HG03565 (cell line): ENCODE measurements around the gene GZMM.

Experiments
- ATAC-seq: cut with Tn5 transposase; IDR thresholded peaks from one replicate; pipeline ENCODE4 v1.9.1; 2021; ENCODE audit warnings: mild to moderate bottlenecking, moderate library complexity; ENCODE audit not compliant: unreplicated experiment

The GZMM gene

DNA sequence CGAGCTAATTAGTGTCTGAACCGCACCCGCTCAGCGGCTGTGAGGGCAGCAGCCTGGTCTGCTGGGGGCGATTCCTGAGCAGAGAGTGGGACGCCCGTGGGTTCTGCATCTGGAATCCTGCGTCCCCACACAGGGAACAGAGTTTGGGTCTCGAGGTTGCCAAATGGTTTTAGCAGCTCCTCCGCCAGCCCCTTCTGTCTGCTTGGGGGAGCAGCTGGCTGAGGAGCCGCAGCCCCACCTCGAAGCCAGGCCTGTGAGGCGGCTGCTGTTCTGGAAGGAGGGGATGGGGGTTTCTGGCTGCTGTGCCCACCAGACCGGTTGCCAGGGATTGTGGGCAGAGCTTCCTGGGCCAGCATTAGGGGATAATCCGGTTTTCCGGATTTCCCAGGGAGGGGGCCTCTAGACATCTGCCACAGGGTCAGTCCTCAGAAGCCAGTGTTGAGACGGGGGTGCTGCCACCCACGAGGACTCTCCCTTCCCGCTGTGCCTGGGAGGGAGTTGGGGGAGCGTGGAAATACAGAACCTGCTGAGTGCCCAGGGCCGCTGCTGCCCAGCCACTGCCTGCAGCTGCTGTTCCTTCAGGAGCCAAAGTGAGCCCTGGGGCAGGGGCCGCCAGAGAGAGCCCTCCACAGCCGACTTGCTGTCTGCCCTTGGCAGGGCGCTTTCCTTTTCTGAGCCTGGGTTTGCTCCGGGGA is 10.3 kb upstream of the GZMM start:
- no peak for ATAC-seq

DNA sequence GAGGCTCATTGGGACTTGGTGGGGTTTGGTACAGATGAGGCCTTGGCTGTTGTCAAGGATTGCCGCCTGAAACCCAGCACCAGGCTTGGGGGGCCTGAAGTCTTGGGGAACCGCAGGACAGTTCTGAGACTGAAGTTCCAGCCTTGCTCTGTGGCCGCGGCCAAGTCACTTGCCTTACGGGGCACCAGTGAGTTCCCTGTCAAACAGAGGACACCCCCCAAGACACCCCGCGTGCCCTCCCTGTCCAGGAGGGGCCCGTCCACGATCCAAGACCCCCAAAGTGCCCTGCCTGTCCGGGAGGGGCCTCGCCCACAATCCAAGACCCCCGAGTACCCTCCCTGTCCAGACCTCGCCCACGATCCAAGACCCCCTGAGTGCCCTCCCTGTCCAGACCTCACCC is 9.8 kb upstream of the GZMM start:
- ATAC-seq: no peak

DNA sequence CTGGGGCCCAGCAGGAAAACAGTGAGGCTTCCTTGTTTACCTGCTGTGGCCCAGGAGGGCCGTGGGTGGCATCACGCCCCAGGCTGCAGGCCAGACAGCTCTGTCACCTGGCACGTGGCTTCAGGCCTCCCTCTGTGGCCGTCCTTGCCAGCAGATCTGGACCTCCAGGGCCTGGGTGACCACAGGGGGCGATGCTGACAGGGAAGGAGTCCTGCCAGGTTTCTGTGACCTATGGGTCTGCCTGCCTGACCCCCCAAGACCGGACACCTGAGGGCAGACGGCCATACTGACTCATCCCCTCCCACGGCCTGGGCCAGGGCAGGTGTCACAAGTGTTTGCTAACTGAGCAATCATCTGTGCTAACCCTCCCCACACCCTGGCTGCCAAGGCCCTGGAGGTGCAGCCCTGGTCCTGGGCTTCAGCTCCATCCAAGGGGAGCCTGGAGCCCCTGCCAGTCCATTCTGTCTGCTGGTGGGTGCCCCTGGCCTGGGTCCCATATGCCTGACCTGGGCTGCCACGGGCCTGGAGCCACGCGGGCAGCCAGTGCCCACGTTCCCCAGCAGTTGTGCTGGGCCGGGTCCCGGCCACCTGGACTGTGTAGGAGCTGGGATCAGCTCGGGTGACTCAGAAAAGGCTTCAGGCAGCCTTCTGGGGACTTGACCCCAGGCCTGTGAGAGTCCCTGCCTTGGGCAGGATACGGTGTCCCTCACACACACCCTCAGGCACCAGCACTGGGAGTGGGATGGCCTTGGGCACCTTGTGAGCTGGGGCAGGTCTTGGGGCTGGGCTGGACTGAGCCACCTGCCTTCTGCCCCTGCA is 8.6 kb upstream of the GZMM start:
- no peak for ATAC-seq

DNA sequence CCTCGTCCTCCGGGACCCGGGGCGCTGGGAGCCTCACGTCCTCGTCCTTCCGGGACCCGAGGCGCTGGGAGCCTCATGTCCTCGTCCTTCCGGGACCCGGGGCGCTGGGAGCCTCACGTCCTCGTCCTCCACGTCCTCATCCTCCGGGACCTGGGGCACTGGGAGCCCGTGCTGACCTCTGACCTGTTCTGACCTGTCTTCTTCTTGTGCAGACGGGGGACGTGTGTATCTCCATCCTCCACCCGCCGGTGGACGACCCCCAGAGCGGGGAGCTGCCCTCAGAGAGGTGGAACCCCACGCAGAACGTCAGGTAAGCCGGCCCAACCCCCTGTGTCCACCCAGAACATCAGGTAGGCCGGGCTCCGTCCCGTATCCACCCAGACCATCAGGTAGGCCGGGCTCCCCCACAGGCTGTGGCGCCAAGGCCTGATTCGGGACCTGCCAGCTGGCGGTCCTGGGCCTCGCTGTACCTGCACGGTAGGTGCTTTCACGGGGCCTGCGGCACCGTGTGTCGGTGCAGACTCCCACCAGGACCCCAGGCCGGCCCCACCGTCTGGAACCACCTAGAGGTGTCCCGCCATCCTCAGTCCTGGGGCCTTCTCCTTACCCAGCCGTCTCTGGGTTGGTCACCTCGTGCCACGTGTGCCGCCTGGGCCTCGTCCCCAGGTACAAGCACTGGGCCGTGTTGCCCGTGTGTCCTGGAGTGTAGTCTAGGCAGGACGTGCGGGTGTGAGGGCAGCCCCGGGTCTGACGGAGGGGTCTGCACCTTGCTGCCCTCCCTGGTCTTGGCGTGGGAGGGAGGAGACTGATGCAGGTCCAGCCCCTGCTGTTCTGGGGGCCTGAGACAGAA is 7.6 kb upstream of the GZMM start:
- no peak for ATAC-seq

DNA sequence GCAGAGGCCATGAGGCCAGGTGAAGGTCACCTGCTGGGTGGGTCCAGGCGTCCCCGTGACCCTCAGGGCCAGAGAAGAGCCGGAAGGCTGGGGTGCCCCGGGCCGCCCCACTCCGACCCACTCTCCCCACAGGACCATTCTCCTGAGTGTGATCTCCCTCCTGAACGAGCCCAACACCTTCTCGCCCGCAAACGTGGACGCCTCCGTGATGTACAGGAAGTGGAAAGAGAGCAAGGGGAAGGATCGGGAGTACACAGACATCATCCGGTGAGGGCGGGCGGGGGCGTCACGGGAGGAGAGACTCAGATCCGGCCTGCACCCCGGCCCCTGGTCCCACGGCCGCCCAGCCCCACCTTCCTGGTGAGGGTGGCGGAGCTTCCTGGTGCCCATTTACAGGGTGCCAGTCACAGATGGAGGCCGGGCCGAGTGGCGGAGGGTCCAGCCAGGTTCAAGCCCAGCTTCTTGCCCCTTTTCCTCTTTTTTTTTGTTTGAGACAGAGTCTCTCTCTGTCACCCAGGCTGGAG is 6.9 kb upstream of the GZMM start:
- no peak for ATAC-seq

DNA sequence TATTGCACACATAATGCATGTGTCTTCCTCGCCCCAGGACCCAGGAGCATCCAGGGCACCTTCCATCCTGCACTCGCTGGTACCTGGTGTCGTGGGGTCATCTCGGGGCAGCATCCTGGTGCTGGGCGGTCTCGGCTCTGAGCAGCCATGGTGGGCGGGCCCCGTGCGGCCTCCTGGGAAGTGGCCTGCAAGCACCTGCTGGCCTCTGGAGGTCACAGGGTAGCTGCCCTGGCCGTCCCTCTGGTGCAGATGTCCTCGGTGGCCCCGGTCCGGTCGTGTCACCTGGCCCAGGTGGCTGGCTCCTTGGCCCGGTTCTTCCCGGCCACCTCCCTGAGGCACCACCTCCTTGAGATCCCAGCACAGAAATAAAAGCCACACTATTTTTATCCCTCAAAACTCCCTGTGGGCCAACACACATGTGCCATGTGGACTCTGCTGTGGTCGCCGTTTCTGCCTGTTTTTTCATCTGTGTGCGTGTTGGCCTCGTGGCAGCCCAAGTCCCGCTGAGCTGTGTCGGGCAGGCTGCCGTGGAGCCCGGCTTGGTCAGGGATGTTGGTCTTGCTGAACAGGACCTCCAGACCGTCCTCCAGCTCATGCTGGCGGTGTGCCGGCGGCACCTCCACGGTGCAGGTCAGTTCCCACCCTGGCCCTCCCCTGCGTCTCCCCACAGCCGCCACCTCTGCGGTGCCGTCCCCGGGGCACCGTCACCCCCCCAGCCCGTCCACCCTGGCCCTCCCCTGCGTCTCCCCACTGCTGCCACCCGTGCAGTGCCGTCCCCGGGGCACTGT is 5.0 kb upstream of the GZMM start:
- ATAC-seq: no peak

DNA sequence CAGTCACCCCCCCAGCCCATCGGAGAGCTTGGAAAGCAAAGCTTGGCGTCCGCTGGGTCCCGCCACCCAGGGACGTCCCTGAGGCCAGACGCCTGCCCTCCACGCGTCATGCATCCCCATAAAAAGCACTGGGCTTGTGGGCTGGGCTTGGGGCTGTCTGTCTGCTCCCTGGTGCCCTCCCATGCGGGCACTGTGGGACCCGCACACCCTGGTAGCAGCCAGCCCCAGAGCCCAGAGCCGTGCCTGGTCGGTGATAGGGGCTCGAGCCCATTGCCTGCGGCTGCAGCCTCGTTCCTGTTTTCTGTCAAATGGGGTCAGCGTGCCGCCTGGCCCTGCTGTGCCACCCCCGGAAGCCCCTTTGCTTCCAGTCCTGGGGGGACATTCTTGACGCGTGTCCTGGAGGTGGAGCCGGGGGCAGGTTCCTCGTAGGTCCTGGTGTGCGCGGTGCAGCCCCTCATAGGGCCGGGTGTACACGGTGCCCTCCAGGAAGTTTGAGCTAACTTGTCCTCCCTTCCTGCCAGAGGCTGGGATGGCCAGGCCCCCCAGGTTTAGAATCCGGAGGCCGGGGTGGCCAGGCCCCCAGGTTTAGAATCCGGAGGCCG is 4.3 kb upstream of the GZMM start:
- no peak for ATAC-seq

DNA sequence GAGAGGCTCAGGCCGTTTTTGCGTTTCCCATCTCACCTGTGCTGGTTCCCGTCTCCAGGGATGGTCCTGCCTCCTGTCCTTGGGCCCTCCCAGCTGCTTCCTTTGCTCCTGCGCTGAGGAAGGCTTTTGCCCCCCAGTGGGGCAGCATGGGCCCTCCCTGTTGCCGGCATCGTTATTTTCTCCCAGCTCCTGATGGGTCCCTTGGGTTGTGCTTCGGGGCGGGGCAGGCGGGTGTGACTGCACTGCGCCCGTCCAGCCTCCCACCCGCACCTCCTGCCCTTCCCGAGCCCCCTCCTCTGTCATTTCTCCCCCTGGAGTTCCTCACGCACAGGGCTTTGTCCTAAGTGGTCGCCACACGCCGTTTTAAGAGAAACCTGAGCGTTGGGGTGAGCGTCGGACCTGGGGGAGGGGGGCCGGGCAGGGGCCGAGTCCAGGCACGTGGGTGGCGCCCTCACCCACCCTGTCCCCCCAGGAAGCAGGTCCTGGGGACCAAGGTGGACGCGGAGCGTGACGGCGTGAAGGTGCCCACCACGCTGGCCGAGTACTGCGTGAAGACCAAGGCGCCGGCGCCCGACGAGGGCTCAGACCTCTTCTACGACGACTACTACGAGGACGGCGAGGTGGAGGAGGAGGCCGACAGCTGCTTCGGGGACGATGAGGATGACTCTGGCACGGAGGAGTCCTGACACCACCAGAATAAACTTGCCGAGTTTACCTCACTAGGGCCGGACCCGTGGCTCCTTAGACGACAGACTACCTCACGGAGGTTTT is 2.8 kb upstream of the GZMM start:
- no peak for ATAC-seq

DNA sequence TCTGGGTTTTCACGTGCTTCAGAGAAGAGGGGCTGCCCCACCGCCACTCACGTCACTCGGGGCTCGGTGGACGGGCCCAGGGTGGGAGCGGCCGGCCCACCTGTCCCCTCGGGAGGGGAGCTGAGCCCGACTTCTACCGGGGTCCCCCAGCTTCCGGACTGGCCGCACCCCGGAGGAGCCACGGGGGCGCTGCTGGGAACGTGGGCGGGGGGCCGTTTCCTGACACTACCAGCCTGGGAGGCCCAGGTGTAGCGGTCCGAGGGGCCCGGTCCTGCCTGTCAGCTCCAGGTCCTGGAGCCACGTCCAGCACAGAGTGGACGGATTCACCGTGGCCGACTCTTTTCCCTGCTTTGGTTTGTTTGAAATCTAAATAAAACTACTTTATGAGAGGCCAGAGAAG is 2.2 kb upstream of the GZMM start:
- no peak for ATAC-seq

DNA sequence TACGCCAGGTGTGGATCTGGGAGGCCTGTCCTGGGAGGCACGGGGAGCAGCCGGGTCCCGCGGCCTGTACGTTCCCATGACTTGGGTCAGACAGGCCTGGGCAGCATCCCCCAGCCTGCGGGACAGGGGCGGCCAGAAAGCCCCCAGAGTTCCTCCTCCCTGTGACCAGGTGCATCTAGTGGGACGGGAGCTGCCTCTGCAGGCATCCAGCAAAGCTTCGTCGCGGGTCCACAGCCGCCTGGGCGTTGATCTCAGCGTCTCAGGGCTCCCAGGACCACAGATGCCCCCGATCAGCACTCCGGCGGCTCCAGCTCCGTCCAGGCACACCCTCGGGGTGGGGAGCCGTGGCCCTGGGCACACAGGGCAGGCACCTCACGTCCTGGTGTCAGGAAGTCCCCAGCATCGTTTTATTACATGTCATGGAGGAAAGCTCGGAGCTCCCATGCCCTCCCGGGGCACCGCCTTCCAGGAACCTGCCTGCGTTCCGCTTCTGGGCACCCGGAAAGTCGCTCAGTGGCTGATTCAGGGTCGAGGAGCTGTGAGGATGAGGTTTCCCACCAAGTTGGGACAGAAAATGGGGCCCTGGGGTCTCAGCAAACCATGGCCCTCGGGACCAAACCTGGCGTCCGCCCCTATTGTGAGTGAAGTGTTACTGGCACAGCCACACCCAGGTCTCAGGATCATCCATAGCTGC is 1.5 kb upstream of the GZMM start:
- ATAC-seq: no peak

DNA sequence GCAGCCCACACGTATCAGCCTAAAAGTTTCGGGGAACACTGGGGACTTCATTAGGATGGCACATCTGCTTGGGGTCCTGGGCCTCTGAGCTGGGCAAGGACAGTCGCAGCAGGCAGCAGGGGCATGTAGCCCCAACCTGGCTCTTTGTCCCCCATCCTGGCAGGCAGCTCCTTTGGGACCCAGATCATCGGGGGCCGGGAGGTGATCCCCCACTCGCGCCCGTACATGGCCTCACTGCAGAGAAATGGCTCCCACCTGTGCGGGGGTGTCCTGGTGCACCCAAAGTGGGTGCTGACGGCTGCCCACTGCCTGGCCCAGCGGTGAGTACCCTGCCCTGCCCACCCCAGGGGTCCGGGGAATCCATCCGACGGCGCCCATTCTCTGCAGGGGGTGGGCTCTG is 3.3 kb downstream of the GZMM start:
- ATAC-seq: no peak

DNA sequence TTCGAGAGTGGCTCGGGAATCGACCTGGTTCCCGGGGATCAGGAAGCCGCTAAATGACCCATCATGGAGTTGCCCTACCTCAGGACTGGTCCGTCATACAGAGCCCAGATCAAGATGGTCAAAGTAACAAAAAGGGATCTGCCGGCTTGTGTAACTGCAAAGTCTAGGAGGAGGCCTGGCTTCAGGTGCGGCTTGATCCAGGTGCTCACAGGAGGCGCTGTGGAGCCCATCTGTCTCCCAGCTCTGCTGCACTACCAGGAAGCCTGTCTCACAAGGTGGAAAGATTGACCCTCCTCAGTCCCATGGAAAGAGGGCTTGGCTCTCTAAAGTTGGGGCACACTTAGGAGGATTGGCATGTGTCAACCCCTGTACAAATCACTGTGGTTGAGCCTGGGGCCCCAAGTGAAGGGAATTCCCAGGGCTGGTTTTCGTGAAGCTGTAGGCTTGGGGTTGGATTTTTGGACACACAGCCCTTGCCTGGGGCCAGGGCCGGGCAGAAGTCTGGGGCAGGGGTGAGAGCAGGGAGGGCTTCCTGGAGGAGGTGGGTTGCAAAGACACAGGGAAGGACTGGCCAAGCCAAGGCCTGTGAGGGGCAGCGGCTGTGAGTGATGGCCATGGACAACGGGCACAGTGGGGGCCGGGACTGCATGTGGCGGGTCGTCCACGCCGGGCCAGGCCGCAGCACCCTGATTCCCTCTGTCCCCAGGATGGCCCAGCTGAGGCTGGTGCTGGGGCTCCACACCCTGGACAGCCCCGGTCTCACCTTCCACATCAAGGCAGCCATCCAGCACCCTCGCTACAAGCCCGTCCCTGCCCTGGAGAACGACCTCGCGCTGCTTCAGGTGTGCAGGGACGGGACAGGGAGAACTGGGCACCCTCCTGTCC is 4.2 kb downstream of the GZMM start:
- ATAC-seq: no peak

DNA sequence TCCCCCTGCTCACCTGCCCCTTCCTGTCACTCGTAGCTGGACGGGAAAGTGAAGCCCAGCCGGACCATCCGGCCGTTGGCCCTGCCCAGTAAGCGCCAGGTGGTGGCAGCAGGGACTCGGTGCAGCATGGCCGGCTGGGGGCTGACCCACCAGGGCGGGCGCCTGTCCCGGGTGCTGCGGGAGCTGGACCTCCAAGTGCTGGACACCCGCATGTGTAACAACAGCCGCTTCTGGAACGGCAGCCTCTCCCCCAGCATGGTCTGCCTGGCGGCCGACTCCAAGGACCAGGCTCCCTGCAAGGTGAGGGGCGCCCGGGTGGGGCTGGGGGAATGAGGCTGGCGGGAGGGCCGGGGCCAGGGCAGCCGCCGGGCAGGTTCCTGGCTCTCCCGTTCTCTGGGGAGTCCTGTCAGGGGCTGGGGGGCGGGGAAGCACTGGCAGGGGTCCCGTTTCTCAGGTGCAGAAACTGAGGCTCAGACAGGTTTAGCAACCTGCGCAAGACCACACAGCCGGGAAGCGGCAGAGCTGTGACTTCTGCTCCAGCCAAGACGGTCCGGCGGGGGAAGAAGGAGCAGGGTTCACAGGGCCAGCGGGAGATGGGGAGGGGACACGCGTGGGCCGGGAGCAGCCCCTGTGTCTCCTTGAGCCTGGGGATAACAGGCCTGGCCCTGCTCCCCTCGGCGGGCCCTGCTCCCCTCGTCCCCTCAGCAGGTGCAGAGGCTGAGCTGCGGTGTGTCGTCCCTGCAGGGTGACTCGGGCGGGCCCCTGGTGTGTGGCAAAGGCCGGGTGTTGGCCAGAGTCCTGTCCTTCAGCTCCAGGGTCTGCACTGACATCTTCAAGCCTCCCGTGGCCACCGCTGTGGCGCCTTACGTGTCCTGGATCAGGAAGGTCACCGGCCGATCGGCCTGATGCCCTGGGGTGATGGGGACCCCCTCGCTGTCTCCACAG is 5.3 kb downstream of the GZMM start:
- no peak for ATAC-seq

DNA sequence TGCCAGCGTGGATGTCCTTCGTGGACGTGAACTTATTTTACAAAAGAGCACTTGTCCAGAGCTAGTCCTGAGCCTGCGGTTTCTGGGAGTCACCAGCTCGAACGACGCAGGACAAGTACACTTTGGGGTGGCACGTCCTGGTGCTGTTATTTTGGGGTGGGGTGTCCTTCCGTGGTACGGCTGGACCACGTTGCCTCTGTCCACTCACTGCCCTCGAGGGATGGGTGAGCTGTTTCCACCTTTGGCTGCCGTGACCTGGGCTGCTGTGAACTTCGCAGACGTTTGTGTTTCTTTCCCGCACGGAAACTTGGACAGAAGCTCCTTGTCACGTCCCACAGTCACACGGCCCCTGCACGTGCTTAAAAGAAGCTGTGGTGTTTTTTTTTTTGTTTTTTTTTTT is 11.0 kb downstream of the GZMM start:
- ATAC-seq: no peak

DNA sequence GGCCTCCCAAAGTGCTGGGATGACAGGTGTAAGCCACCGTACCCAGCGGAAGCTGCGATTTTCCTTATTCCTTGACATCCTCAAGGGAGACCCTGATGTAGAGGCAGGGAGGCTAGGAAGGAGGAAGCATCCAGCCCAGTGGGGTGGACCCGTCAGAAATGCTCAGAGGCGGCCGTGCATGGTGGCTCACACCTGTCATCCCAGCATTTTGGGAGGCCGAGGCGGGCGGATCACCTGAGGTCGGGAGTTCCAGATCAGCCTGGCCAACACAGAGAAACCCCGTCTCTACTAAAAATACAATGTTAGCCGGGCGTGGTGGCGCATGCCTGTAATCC is 11.6 kb downstream of the GZMM start:
- ATAC-seq: no peak

DNA sequence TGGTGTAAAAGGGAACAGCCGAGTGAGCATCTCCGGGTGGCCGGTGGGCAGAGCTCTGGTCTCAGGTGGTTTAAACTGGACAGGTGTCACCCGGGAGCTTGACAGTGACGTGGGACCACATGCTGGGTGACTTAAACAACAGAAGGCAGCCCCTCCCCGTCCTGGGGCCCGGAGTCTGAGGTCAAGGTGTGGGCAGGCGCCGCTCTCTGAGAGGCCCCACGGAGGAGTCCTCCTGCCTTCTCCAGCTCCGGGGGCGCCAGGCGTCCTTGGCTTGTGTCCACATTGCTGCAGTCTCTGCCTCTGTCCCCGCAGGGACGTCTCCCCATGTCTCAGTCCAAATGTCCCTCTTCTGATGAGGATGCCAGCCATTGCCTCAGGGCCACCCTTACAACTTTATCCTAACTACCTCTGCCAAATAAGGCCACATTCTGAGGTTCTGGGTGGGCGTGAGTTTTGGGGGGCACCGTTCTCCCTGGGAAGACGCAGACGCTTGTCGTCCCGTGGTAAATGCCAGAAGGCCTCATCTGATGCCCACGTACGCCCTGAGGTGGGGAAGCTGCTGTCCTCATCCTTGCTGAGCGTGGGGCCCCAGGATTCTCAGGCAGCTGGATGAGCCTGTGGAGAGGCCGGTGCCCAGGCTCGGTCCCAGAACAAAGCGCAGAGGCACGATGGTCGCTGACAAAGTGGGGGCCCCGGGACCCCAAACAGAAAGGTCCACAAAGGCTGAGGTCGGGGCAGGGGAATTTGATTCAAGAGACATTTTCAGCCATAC is 12.9 kb downstream of the GZMM start:
- ATAC-seq: no peak
